KMS-11 (cell line): ENCODE measurements around the gene NRTN.
"Not testable (repeated sequence)": the region's sequence is repeated elsewhere in the genome, so short reads cannot be mapped to it uniquely, and the experiment has no call there.

Experiments used
- H2AFZ ChIP-seq: fragments of 200-600 bp; sonication (generic); 2 replicates; pipeline ENCODE4 v1.6.1; 2016; ENCODE audit warnings: antibody characterized with exemption, mixed run types, low read depth
- H3K27ac ChIP-seq: fragments of 200-600 bp; sonication (generic); 2 replicates; pipeline ENCODE4 v1.6.1; 2016; ENCODE audit warnings: mild to moderate bottlenecking, mixed run types
- H3K27me3 ChIP-seq: fragments of 200-600 bp; sonication (generic); 2 replicates; pipeline ENCODE4 v1.6.1; 2017; ENCODE audit warnings: mild to moderate bottlenecking, low read depth, mixed run types, moderate library complexity; ENCODE audit not compliant: insufficient read depth
- H3K36me3 ChIP-seq: fragments of 200-600 bp; sonication (generic); 2 replicates; pipeline ENCODE4 v1.6.1; 2017; ENCODE audit warnings: mild to moderate bottlenecking, mixed run types; ENCODE audit not compliant: insufficient read depth
- H3K4me1 ChIP-seq: fragments of 200-600 bp; sonication (generic); 2 replicates; pipeline ENCODE4 v1.6.1; 2016; ENCODE audit warnings: mild to moderate bottlenecking, low read depth, mixed run types; ENCODE audit not compliant: poor library complexity, severe bottlenecking
- H3K4me2 ChIP-seq: fragments of 200-600 bp; sonication (generic); 2 replicates; pipeline ENCODE4 v1.7.0; 2016; ENCODE audit warnings: mild to moderate bottlenecking, mixed run types
- H3K4me3 ChIP-seq: fragments of 200-600 bp; sonication (generic); IDR thresholded peaks from 2 replicates; pipeline ENCODE4 v1.6.1; 2017; ENCODE audit warnings: low read depth, low read length, mixed read lengths; ENCODE audit not compliant: insufficient read depth
- H3K79me2 ChIP-seq: fragments of 200-600 bp; sonication (generic); 2 replicates; pipeline ENCODE4 v1.6.1; 2016; ENCODE audit warnings: low read depth, mixed run types; ENCODE audit not compliant: insufficient read depth
- H3K9ac ChIP-seq: fragments of 200-600 bp; sonication (generic); 2 replicates; pipeline ENCODE4 v1.6.1; 2016; ENCODE audit warnings: mild to moderate bottlenecking, mixed run types
- H4K20me1 ChIP-seq: fragments of 200-600 bp; sonication (generic); 2 replicates; pipeline ENCODE4 v1.6.1; 2016; ENCODE audit warnings: mild to moderate bottlenecking, mixed run types; ENCODE audit not compliant: insufficient read depth
- TF ChIP-seq, protein P1 (sequence below): fragments of 200-600 bp; sonication (generic); conservative IDR thresholded peaks from 2 replicates; pipeline ENCODE4 v1.6.1; 2017; ENCODE audit warnings: low read depth, mild to moderate bottlenecking, antibody characterized with exemption, low read length, moderate library complexity, mixed read lengths

Gene NRTN

GRCh38 chr19:5851302-5851701, 46.4 kb downstream of the NRTN start, which contains the start of gene FUT3:
FUT3 (minus strand) TSS chr19:5851449.
- Histone ChIP-seq H2AFZ (no peak within 1 kb of the TSS), H3K9ac (no peak within 1 kb of the TSS), H3K4me2 (no peak within 1 kb of the TSS)

DNA sequence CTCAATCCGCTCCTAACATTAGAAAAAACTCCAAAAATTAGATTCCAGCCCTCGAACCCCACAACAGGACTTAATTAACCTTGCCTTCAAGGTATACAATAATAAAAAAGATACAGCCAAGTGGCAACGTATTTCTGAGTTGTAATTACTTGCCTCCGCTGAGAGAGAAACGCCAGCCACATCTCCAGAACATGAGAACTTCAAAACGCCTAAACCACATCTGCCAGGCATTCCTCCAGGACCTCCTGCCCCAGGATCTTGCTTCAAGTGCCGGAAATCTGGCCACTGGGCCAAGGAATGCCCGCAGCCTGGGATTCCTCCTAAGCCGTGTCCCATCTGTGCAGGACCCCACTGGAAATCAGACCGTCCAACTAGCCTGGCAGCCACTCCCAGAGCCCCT, 49.3 kb downstream of the NRTN start:
- H3K27me3 ChIP-seq: peaks cover 67% of the 10 kb centered on the region
- H3K36me3 ChIP-seq, H3K4me2 ChIP-seq, H3K4me3 ChIP-seq, H3K27ac ChIP-seq, H2AFZ ChIP-seq, H3K4me1 ChIP-seq, H3K79me2 ChIP-seq, H4K20me1 ChIP-seq, H3K9ac ChIP-seq: not testable (repeated sequence)

More at GRCh38 chr19:5851302-5851701, 46.4 kb downstream of the NRTN start, which contains the start of gene FUT3:
- Histone ChIP-seq H3K4me3 (no peak within 1 kb of the TSS), H3K27ac (no peak within 1 kb of the TSS), H4K20me1 (no peaks in the 10 kb centered on the region), H3K4me1 (no peaks in the 10 kb centered on the region), H3K36me3 (no peaks in the 10 kb centered on the region), H3K79me2 (no peaks in the 10 kb centered on the region), H3K27me3 (peaks cover 70% of the 10 kb centered on the region)
- TF ChIP-seq, protein P1, sequence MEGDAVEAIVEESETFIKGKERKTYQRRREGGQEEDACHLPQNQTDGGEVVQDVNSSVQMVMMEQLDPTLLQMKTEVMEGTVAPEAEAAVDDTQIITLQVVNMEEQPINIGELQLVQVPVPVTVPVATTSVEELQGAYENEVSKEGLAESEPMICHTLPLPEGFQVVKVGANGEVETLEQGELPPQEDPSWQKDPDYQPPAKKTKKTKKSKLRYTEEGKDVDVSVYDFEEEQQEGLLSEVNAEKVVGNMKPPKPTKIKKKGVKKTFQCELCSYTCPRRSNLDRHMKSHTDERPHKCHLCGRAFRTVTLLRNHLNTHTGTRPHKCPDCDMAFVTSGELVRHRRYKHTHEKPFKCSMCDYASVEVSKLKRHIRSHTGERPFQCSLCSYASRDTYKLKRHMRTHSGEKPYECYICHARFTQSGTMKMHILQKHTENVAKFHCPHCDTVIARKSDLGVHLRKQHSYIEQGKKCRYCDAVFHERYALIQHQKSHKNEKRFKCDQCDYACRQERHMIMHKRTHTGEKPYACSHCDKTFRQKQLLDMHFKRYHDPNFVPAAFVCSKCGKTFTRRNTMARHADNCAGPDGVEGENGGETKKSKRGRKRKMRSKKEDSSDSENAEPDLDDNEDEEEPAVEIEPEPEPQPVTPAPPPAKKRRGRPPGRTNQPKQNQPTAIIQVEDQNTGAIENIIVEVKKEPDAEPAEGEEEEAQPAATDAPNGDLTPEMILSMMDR: no peak

GRCh38 chr19:5855151-5855550, 50.3 kb downstream of the NRTN start:
- H3K27me3 ChIP-seq: peaks cover 67% of the 10 kb centered on the region
- not testable (repeated sequence) for H4K20me1 ChIP-seq, H3K27ac ChIP-seq, H3K9ac ChIP-seq, H3K79me2 ChIP-seq, H3K4me3 ChIP-seq, H3K36me3 ChIP-seq, H3K4me2 ChIP-seq, H3K4me1 ChIP-seq, H2AFZ ChIP-seq

DNA sequence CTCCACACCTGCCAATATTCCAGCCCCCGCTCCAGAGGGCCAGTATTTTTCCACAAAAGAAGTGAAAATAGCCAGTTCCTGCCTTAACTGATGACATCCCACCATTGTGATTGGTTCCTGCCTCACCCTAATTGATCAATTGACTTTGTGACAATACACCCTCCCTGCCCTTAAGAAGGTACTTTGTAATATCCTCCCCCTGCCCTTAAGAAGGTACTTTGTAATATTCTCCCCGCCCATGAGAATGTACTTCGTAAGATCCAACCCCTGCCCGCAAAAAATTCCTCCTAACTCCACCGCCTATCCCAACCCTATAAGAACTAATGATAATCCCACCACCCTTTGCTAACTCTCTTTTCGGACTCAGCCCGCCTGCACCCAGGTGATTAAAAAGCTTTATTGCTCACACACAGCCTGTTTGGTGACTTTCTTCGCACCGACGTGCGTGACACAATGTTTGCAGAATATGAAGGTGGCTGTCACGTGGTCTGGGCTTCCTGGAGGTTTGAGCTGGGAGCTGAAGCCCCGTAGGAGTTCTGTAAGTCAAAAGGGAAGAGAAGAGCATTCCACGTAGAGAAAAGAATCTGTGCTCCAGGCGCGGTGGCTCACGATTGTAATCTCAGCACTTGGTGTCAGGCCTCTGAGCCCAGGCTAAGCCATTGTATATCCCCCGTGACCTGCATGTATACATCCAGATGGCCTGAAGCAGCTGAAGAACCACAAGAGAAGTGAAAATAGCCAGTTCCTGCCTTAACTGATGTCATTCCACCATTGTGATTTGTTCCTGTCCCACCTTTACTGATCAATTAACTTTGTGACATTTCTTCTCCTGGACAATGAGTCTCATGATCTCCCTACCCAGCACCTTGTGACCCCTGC, 52.6 kb downstream of the NRTN start:
- TF ChIP-seq, protein P1: no peak

GRCh38 chr19:5863030-5863665, 58.3 kb downstream of the NRTN start:
- H3K79me2 ChIP-seq: no peaks in the 10 kb centered on the region
- no peak overlapping the region for H2AFZ ChIP-seq
- no peak overlapping the region for H3K4me2 ChIP-seq
- no peaks in the 10 kb centered on the region for H3K36me3 ChIP-seq
- H3K27ac ChIP-seq: no peak overlapping the region
- TF ChIP-seq, protein P1: no peak
- no peak overlapping the region for H3K9ac ChIP-seq
- peaks cover 23% of the 10 kb centered on the region; the same call in 1 of the 2 replicates for H3K27me3 ChIP-seq
- no peaks in the 10 kb centered on the region for H4K20me1 ChIP-seq
- H3K4me1 ChIP-seq: no peaks in the 10 kb centered on the region
- H3K4me3 ChIP-seq: no peak overlapping the region

More for the DNA sequence above, 52.6 kb downstream of the NRTN start:
- Histone ChIP-seq H3K27me3 (peaks cover 61% of the 10 kb centered on the region), H3K4me1 (no peaks in the 10 kb centered on the region), H3K9ac (no peak overlapping the region), H3K4me3 (no peak overlapping the region), H3K36me3 (no peaks in the 10 kb centered on the region), H3K27ac (no peak overlapping the region), H3K79me2 (no peaks in the 10 kb centered on the region), H4K20me1 (no peaks in the 10 kb centered on the region), H3K4me2 (no peak overlapping the region), H2AFZ (no peak overlapping the region)
